ENCODE data around the gene GALNT10.

The GALNT10 gene

DNA sequence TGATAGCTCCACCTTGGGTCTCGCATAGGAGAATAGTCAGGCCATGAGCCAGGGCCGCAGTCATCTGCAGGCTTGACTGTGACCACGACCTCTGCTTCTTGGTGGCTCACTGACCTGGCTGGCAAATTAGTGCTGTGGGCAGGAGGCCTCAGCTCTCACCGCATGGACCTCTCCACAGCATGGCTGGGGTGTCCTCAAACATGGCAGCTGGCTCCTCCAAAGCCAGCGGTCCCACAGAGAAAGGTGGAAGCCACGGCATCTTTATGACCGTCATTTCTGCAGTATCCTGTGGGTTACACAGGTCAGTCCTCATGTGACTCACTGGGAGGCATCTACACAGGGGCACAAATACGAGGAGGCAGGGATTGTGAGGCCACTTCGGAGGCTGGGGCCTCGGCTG lies 212.1 kb downstream of the GALNT10 start:
- TF ChIP-seq, protein P1, sequence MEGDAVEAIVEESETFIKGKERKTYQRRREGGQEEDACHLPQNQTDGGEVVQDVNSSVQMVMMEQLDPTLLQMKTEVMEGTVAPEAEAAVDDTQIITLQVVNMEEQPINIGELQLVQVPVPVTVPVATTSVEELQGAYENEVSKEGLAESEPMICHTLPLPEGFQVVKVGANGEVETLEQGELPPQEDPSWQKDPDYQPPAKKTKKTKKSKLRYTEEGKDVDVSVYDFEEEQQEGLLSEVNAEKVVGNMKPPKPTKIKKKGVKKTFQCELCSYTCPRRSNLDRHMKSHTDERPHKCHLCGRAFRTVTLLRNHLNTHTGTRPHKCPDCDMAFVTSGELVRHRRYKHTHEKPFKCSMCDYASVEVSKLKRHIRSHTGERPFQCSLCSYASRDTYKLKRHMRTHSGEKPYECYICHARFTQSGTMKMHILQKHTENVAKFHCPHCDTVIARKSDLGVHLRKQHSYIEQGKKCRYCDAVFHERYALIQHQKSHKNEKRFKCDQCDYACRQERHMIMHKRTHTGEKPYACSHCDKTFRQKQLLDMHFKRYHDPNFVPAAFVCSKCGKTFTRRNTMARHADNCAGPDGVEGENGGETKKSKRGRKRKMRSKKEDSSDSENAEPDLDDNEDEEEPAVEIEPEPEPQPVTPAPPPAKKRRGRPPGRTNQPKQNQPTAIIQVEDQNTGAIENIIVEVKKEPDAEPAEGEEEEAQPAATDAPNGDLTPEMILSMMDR (IDR thresholded peaks at IDR 0.05; ENCODE audit: insufficient read depth, low read depth, low read length, missing control alignments) = no peak
- H3K4me3 ChIP-seq (ENCODE audit: low read length) = no peak overlapping the region
- DNase-seq (ENCODE audit: low read depth) = no peak

- TF ChIP-seq, protein P1 (IDR thresholded peaks at IDR 0.05; ENCODE audit: insufficient read depth, low read depth, low read length, missing control alignments) = no peak
- no peak overlapping the region for H3K4me3 ChIP-seq (ENCODE audit: low read length)
- no peak for DNase-seq (ENCODE audit: low read depth)
These were observed 212.7 kb downstream of the GALNT10 start for GRCh38 chr5:154403234-154403633.

DNA sequence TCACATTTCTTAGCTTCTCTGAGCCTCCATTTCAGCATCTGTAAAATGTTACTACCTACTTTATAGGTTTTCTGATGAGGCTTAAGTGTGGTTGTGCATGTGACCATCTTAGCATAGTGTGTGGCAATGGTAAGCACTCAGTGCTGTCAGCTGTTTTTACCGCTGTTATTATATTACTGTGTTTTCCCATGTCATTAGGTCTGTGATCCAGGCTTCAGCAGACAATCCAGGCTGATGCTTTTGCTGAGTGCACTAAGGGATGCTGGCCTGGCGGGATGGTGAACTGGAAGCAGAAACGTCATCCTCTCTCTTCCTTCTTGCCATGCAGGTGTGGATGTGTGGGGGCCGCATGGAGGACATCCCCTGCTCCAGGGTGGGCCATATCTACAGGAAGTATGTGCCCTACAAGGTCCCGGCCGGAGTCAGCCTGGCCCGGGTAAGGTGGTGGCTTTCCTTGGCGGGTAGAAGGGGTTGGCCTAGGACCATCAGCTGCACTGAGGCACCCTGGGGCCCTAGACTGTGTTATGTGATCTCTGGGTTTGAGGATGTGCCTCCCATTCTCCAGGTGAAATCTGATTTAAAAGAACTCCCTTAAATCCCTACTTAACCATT lies 213.3 kb downstream of the GALNT10 start:
- TF ChIP-seq, protein P1 (IDR thresholded peaks at IDR 0.05; ENCODE audit: insufficient read depth, low read depth, low read length, missing control alignments) = no peak
- DNase-seq (ENCODE audit: low read depth) = no peak
- H3K4me3 ChIP-seq (ENCODE audit: low read length) = no peak overlapping the region

DNA sequence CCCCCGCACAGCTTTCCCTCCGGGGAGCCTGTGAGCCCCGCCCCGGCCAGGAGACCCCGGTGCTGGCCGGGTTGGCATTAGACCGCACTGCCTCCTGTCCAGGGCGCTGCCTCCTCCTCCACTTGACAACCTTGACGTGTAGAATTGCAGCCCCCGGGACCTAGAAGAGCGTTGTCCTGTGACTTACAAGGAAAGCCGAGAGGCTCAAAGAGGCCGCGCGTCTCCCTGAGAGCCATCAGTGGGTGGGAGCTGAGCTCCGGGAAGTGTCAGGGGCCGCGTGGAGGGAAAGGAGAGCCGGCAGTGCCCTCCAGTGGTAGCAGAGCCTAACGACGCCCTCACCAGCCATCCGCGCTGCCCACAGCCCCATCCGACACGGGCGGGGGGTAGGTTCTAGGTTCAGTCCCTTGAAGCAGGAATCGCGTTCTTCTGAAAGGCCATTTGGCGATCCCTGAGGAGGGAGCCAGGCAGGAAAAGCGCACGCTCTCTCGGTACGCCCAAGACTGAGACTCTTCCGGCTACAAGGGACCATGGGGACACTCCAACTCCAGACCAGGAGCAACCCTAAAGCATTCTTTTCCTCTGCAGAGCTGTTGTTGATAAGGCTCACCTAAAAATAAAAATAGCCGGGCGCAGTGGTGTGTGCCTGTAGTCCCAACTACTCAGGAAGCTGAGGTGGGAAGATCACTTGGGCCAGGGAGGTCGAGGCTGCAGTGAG lies 214.7 kb downstream of the GALNT10 start:
- TF ChIP-seq, protein P1 (IDR thresholded peaks at IDR 0.05; ENCODE audit: insufficient read depth, low read depth, low read length, missing control alignments) = peak; percentile 86
- peak overlapping the region; percentile 21 for H3K4me3 ChIP-seq (ENCODE audit: low read length)
- DNase-seq (ENCODE audit: low read depth) = peak; percentile 68

- DNase-seq (ENCODE audit: low read depth) = peak; percentile 63
- TF ChIP-seq, protein P1 (IDR thresholded peaks at IDR 0.05; ENCODE audit: insufficient read depth, low read depth, low read length, missing control alignments) = no peak
These were observed 215.7 kb downstream of the GALNT10 start for GRCh38 chr5:154406231-154406630.

DNA sequence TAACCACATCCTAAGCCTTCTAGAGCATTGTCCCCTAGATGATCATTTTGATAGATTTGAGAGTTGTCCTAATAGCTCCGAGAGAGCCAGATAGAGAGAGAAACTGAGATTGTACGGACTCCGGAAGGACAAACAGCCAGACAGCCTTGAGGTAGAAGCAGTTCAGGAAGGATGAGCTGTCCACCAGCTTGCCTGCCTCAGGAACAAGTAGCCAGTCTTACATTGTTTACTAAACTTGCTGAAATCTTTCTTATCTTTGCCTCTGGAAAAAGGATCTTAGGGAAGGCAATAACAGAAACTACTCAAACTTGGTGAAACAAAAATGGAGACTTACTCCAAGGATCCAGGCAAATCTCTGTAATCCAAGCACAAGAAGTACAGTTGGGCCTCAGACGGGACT lies 216.3 kb downstream of the GALNT10 start:
- no peak for DNase-seq (ENCODE audit: low read depth)
- TF ChIP-seq, protein P1 (IDR thresholded peaks at IDR 0.05; ENCODE audit: insufficient read depth, low read depth, low read length, missing control alignments) = no peak
- H3K4me3 ChIP-seq (ENCODE audit: low read length) = no peak overlapping the region

More at GRCh38 chr5:154406231-154406630, 215.7 kb downstream of the GALNT10 start:
- H3K4me3 ChIP-seq (ENCODE audit: low read length) = no peak overlapping the region
